ENCODE results near the gene PXMP4.

The PXMP4 gene

DNA sequence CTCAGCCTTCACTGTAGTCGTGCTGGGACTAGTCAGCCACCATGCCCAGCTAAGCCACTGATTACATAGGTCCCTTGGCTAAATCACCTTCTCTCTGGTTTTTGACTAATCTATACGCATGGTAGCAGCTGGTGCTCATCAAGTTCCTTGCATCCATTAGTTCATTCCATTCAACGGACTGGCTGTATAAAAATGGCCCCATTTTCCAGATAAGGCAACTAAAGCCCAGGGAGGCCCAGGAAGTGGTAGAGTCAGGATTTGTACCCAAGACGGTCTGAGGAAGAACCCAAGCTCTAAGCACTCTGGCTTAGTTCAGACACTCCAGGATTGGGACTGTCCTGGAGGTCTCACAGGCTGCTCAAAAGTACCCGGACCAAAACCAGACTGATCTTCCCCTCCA is 38.8 kb downstream of the PXMP4 start:
- no peak for DNase-seq

DNA sequence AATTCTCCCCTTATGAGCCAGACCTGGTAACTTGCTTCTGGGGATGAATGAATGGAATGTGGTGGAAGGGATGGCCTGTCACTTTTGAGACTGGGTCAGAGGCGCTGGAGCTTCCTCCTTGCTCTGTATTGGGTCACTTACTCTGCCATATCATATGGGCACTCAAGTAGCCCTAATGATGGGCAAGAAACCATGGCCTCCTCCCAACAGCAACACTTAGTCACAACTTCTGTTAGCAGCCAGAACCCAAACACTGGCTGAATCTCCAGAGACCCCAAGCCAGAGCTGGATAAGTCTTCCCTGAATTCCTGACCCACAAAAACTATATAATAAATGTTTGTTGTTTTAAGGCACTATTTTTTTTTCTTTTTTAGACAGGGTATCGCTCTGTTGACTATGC is 39.4 kb downstream of the PXMP4 start:
- no peak for DNase-seq

DNA sequence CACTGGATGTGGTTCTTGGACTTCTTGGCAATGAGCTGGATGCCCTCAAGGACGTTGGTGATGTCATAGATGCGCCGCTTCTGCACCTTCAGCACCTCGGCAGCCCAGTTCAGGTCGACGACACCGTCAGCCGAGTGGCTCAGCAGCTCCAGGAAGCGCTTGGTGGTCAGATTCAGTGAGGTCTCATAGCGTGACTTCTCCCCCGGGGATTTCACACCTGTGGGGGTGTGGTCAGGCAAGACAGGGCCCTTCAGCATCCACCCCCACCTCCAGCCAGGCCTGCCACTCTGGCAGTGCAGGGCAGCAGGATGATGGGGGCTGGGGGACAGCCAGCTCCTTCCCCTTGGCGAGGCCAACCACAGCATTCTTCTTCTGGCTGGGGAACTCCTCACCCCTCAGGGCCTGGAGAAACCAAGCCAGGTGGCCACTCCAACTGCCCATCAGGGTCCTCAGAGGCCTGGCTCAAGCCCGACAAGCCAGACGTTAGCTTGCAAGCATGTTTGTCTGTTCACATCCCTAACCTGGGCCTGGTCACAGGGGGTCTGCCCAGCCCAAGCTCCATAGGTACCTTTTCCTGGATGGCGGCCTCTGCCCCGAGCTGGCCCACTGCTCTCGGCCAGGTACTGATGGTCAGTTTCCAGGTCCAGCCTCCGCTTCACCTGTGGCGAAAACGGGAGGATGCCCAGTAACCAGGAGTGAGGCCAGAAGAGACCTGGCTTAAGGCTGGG is 40.2 kb downstream of the PXMP4 start:
- DNase-seq: no peak

DNA sequence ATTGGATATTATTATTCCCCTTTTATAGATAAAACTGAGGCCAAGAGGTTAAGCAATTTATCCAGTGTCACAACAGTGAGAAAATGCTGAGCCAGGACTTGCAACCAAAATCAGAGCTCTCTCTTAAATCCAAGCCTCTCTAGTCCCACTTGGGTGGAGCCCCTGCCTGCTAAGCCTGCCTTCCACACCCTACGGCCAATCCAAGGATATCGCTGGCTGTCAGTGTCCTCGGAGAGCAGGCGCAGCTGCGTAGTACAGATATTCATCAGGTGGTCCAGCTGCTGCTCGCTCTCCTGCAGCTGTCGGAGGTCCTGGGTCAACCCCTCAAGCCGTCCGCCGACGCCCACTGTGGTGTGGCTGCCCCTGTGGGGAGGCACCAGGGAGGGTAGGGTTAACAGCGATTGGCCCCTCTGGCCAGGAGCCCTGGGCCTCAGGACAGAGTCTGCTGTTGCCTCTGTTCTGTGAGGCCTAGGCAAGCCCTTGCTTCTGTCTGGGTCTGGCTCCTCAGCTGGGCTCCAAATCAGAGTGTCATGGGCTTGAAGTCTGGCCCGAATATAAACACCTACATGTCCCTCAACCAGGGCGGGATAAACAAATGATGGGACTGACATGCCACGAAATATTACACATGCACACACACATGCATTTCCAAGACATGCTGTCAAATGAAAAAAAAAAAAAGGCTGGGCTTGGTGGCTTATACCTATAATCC is 42.0 kb downstream of the PXMP4 start:
- no peak for DNase-seq

DNA sequence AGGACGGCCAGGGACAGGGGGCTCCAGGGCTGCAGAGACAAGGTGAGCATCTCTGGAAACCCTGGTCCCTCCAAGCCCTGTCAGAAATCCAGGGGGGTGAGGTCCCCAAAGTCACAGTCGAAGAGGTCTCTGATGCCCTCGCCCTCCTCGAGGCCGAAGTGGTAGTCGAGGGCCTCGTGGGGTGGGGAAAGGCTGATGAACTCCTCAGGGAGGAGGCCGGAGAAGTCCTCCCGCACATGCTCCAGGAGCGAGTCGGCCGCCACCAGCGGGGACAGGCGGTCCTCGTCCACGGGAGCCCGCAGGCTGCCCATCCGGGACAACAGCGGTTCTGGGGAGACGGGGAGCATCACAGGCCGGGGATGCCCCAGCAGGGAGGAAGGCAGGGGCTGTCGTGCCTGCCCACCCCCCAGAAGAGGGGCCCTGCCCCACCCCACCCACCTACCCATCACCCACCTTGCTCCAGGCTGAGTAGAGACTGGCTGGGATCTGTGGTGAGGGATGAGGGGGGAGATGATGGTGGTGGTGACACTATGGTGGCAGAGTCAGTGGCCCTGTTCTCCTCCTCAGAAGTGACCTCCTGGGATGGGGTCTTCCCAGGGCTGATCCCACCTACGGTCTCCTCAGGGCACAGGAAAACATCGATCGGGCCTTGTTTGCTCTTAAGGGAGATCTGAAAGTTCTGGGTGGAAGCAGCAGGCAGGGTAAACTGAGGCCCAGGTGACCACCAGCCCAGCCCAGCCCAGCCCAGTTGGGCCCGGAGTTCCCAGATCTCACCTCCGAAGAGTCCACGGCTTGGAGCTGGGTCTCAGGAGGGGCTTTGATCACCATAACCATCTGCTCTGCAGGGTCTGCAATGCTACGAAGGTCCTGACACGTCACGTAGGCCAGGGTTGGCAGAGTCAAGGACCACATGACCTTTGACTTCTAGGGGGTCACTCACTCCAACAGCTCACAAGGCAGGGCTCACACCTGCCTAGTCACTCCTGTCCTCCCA is 43.2 kb downstream of the PXMP4 start:
- no peak for DNase-seq

DNA sequence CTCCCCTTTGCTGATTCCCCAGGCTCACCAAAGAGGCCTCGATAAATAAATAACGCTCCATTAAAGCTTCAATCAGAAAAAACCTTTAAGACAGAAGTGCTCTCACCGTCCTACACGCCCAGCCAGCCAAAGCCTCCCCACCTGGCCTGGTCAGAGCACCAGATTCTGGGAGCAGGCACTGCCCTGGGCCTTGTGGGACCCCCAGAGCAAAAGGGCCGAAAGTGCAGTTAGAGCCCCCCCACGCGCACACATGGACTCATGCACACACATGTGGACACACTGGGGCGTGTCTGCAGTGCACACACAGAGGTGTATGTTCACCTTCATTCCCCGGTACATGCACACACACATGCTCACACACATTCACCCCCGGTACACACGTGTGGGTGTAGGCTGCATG is 44.0 kb downstream of the PXMP4 start:
- no peak for DNase-seq

DNA sequence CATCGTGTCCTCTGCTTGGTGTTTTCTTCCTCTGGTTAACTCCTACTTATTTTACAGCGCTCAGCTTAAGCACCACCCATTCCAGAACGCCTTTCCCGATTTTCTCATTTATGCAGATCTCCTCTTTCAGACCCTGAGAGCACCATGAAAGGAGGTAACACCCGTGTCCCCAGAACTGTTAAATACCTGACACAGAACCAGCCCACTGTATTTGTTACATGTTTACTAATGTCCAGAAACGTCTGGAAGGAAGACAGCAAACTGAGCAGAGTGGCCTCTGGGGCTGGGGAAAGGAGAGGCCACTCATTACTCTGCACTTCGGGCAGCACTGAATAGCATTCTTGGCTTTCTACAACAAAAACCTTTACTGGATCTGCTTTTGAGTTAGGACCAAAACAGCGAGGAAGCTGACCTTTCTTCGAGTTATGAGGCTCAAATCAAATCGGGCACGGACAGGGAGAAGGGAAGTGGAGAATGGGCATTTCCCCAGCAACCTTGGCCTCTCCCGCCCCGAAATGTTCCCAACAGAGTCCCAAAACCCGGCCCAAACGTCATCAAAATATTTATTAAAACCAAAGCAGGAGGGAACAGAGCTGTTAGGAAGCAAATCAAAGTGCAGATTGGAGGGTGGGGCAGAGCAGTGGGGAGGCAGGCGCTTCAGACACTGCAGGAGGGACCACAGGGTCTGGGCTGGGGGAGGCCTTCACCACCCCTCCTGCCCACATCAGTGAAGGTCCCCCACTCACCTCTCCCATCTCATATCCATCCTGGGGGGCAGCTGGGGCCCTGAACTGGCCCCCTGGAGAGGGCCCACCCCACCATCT is 44.8 kb downstream of the PXMP4 start:
- peak in 2 of 14 donors; percentile 35 to 41 for DNase-seq

DNA sequence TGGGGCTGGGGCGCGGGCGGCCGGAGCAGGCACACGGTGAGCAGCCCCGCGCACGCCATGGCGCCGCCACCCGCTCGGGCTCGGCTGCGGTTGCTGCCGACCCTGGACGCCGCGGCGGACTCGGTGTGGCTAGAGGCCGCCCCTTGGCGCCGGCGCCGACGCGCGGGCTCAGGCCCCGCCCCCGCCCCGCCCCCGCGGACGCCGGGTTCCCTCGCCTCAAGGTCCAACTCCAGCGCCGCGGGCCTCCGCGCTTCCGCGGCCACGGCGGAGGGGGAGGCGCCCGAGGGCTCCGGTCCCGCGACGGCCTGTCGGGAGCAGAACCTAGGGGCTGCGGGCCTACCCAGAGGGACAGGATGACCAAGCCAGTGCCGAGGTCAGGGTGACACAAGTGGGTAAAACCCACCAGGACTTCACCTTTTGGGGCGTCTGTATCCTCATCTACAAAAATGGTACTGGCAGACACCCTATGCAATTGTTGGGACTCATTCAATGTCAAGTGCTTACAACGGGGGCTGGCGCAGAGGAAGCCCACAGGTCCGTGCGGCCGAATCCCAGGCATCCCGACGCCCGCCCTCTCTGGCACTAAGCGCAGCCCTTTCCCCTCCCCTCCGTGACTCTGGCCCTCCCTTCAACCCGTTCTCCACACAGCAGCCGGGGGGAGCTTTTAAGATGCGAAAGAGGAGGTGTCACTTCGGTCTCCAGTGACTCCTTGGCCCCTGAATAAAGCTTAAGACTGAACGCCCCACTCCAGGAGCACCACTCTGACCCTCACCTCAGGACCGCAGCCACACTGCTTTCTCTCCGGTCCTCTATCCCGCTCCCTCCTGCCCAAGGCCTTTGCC is 45.6 kb downstream of the PXMP4 start, which contains the start of gene NECAB3:
Gene NECAB3, minus strand, starts transcription at position 135 of the 842 bp plus-strand sequence. Its CDS starts 76 bp downstream, at position 59.
- peak in 13 of 14 donors; percentile 14 to 84 (median 54) for DNase-seq

DNA sequence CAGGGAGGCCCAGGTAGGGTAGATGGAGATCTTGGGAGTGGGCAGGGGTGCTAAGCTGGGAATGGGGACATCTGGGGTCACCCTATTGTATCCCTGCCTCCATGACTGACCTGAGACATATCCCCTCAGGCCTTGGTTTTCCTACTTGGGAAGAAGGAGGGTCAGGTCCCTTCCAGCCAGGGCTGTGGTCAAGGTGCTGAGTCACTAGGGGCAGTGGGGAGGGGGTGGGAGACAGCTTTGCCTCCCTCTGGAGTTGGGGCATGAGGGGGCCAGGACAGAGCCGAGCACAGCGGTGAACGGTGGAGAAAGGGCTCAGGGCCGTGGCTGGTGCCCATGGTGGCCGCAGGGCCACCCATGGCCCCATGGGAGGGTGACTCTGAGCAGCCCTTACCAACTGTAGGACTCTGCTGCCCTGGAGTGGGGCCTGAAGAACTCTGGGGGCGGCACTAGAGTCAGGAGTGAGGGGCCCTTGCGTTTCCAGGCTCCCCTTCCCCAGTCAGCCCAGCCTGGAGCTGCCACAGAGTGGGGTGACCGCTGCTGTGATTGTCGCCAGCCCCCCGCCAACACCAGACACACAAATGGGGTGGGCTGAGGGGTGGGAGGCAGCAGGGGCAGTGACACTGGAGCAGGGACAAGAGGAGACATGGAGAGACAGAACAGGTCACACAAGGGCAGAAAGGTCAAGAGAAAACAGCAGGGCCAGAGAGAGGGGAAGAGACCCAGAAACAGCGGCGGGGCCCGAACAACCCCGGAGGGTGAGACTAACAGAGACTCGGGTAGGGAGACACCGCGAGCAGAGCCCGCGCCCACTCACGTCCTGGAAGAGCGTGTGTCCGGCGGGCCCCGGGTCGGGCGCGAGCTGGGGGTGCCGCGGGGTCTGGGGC is 46.5 kb downstream of the PXMP4 start:
- peak in 1 of 14 donors; percentile 62 for DNase-seq

DNA sequence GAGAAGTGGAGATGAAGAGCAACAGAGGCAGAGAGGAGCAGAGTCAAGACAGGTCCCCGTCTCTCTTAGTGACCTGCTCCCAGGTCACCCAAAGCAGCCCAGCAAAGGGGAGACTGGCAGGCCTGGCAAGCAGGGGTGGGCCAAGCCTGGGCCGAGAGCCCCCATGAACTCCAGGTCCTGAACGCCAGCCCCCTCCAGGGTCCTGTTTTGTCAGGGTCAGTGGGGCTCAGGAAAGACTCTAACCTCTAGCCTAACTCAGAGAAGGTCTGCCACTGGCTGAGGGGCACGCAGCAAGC is 47.0 kb downstream of the PXMP4 start:
- DNase-seq: no peak

DNA sequence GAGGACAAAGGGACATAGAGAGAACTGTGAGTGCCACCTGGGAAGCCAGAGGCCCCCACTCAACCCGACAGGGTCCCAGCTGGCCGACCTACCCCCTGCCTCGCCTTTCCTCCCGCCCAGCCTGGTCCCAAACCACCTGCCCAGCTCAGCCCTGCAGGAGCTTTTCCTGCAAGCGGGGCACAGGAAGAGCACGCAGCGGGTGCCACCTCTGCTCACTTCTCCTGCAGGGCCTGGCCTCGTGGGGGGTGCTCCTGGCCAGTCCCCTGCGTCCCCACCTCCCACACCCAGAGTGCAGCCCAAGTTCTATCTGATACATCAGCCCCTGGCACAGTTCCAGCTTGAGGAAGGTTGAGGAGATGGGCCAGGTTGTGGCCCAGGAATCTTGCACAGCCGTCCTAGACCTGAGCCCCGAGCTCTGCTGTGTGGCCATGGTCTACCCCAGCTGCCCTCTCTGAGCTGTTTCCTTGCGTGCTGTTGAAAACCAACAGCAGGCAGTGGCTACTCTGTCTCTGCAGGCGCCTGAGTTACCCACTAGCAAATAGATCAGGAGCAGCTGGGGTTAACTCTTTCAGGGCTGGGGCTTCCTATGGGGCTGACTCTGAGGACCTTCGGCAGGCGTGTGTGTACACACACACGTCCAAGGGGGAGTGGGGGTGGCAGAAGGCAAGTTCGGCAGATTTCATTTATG is 47.5 kb downstream of the PXMP4 start:
- no peak for DNase-seq

DNA sequence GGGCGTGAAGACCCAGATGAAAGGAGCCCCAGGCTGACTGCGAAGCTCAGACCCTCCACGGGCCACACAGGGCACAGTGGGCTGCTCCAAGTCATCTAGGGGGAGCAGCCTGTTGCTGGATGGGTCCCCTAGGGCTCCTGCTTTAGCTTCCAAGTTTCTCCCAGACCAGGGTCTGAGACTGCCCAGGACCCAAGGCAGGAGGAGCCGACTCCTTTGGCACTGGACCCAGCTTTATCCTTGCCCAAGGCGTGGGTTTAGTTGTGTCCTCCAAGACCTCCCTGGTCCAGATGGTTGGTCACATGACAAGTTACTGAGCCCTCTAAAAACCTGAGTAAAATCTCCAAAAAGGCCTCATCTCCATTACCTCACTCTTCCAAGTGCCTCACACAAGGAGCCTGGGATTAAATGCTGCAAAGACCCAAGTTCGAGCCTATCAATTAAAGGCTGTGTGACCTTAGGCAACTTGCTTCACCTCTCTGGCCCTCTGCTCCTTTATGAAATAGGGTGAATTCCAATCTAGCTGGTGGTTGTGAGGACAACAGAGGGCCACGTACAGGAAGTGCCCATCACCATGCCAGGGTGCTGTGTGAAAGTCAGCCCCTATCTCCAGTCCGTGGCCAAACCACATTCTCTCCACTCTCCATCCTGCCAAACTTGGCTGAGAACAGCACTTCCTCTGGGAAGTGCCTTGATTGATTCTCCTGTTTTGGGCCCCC is 48.4 kb downstream of the PXMP4 start:
- DNase-seq: no peak

DNA sequence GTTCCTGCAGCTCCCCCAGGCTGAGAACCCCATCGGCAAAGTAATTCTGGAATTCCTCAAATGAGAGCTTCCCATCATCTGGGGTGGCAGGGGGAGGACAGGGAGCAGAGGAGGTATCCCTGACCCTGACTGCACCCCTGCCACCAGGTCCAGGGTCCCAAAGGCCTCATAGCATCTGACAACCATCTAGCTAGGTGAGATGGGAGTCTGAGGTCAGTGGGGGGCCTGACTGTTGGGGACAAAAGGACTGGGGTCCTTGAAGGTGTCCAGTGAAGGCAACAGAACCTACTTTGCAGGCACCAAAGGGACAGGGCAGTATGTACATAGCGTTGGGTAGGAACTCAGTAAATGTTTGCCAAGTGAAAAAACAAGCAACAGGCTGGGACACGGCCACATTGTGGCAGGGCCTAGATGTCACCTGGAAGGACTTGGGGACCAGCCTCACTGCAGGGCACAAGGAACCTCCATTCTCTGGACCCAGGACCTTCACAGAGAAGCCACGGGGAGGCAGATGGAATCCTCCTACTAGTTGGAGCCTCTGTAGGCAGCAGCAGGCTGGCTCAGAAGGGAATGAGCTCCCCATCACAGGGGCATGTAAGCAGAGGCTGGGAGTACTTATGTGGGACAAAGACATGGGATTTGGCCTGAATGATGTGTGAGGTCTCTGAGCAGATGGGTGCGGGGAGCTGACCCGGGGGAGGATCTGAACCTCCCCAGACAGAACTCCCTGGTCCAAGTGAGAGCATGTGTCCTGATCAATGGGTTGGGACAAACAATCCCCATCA is 49.2 kb downstream of the PXMP4 start:
- DNase-seq: no peak

DNA sequence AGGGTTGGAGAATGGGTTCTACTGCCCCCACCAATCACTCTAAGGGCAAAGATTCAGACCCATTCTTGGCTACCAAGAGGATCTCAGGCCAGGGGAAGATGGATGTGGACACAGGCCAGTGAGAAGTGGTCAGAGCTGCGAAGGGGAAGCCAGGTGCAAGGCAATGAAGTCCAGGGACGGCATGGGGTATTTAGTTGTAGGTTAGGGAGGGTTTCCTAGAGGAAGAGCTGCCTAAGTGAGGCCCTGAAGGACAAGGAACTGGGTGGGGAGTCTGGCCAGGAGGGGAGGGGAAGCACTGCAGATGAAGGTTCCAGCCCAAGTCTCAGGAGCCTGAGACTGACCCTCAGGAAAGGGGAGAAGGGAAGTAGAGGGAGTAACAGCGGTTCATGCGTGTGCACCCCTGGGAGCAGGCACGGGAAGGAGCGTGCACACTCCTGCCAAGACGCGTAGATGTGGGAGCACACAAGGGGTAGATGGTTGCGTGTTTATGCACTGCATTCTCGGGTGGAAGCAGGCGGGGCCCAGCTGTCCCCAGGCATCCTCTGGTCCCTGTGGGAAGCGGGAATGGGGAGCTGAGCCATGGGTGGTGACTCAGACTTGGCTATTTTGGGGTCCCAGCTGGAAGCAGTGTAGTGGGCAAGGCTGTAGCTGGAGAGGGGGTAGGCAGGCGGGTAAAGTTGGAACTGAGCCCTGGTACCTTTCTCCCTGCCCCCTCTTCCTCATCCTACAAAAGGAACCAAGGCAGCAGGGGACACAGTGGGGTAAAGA is 50.1 kb downstream of the PXMP4 start:
- DNase-seq: no peak

DNA sequence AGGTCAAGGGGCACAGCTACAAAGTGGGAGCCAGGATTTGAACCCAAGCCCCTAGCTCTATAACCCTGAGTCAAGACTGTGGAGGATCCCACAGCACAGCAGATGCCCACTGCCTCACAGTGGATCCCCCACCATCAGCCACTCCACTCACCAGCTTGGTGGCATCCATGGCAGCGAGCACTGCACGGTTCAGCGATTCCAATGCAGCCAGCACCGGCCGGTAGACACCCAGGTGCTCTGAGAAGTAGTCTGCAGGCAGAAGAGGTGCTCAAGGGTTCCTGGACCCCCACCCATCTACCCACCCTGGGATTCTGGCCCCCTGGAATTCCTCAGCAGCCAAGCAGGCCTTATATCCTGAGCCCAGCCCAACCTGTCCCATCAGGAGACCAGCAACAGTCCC is 50.9 kb downstream of the PXMP4 start:
- no peak for DNase-seq

DNA sequence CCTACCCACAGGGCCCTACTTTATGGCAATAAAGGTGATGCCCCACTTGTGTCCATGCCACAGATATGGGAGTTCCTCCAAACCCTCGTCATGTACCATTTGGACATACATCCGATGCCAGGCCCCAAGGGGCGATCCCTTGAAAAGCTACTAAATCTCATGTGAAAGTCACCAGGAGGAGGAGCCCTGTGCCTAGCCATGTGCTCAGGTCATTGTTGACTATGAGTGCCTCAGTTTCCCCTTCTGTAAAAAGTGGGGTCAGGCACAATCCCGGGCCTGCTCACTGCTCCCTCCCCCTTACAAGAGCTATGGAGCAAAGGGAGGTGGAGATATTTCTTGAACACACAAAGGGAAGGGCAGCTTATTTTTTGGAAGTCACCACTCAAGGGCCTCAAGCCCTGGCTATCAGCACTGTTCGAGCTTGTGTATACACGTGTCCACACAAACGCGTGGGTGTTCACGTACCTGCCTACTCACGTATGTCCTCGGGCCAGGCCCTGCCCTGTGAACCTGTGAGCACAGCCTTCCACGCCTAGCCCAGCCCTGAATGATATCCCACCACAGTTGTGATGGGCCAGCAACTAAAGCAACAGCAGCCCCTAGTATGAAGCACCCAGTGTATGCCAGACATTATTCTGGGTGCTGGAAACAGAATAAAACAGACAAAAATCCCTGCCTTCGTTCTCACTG is 51.5 kb downstream of the PXMP4 start:
- no peak for DNase-seq
